Urothelium cell line (cell line): Measurements from ENCODE around the gene FZD7.
A peak's percentile ranks its signal among the peaks of the same experiment; 100 is the strongest.

Experiments
- DNase-seq: peaks from one replicate; pipeline ENCODE4 v3.0.0; 2011; ENCODE audit warnings: low spot score, mixed read lengths
- FAIRE-seq: peaks from 2 replicates; lab custom pipeline; 2011; peaks lifted over from hg19 to GRCh38; lab: Jason Lieb, UNC

Gene FZD7

DNA sequence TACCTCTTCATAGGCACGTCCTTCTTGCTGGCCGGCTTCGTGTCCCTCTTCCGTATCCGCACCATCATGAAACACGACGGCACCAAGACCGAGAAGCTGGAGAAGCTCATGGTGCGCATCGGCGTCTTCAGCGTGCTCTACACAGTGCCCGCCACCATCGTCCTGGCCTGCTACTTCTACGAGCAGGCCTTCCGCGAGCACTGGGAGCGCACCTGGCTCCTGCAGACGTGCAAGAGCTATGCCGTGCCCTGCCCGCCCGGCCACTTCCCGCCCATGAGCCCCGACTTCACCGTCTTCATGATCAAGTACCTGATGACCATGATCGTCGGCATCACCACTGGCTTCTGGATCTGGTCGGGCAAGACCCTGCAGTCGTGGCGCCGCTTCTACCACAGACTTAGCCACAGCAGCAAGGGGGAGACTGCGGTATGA, 2.3 kb downstream of the FZD7 start:
- FAIRE-seq (no peak), DNase-seq (no peak)

DNA sequence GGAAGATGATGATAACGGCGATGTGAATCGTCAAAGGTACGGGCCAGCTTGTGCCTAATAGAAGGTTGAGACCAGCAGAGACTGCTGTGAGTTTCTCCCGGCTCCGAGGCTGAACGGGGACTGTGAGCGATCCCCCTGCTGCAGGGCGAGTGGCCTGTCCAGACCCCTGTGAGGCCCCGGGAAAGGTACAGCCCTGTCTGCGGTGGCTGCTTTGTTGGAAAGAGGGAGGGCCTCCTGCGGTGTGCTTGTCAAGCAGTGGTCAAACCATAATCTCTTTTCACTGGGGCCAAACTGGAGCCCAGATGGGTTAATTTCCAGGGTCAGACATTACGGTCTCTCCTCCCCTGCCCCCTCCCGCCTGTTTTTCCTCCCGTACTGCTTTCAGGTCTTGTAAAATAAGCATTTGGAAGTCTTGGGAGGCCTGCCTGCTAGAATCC, 3.0 kb downstream of the FZD7 start:
- no peak for FAIRE-seq

DNA sequence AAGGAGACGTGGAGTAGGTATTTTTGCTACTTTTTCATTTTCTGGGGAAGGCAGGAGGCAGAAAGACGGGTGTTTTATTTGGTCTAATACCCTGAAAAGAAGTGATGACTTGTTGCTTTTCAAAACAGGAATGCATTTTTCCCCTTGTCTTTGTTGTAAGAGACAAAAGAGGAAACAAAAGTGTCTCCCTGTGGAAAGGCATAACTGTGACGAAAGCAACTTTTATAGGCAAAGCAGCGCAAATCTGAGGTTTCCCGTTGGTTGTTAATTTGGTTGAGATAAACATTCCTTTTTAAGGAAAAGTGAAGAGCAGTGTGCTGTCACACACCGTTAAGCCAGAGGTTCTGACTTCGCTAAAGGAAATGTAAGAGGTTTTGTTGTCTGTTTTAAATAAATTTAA, 3.4 kb downstream of the FZD7 start:
- DNase-seq (no peak), FAIRE-seq (no peak)

More for the DNA sequence above, 3.0 kb downstream of the FZD7 start:
- no peak for DNase-seq

DNA sequence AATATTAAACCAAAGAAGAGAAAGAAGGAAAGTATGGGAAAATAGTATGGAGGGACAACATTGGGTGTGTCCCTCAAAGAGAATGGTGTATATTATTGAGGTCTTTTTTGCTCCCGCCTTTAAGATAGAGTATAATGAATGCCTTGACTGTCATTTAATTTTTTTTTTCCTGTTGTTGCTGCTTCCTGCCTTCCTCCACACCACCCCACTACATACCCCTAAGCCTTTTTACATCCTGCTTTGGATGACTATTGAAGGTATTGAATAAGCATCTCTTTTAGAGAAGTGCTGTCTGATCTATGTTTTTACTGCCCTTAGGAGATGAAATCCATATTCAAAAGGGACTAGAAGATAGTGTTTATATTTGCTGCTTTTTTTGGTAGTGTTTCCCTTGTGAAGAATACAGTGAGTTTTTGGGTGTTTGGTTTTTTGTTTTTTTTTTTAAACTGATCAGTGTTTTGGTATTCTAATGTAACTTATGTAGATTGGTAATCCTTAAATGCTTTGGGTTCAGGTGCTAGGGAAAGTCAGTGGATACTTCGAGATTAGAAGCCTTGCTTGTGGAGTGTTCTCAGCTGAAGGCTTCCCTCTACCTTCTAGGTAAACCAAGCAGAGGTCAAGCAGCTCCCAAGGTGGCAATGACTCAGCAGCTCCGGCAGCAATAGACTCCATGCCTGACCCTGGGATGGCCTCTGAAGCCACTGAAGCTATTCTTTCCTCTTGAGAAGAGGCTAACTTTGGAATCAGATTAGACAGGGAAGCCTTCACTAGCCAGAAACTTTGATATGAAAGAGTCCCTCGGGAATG, 5.0 kb downstream of the FZD7 start:
- DNase-seq (peak; percentile 45), FAIRE-seq (peak; percentile 17)

DNA sequence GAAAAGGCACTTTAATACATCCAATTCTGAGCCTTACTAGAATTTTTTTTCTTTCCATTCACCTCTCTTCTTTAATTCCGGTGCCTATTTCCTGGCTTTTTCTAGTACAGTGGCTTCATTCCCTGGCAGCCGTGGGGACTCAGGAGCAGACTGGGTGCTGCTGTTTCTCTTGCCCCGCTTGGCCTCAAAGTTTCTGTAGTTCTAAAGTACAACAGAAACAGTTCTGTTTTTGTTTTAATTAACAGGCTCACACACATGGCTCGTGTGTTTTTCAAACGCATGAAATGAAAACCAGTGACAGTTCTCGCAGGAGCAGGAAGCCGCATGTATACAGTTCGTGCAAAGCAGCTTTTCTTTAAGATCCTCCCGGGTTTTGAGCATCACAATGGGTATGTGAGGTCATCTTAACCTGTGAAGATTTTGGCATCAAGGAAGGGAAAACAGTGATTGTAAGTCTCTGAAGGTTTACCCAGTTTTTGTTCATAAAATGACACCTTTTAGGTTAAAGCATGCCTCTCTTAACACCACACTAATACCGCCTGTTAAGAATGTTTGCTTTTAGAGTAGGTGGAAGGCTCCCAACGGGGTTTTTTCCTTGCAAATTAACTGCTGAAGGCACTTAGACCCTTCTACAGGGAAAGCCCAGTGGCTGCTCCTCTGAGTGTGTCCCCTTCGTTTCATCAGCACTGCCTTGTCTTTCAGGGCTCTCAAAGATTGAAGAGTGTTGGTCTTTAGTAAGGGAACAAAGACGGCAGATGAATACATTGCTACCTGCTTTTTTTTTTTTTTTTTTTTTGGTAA, 5.8 kb downstream of the FZD7 start:
- DNase-seq = no peak
- no peak for FAIRE-seq

DNA sequence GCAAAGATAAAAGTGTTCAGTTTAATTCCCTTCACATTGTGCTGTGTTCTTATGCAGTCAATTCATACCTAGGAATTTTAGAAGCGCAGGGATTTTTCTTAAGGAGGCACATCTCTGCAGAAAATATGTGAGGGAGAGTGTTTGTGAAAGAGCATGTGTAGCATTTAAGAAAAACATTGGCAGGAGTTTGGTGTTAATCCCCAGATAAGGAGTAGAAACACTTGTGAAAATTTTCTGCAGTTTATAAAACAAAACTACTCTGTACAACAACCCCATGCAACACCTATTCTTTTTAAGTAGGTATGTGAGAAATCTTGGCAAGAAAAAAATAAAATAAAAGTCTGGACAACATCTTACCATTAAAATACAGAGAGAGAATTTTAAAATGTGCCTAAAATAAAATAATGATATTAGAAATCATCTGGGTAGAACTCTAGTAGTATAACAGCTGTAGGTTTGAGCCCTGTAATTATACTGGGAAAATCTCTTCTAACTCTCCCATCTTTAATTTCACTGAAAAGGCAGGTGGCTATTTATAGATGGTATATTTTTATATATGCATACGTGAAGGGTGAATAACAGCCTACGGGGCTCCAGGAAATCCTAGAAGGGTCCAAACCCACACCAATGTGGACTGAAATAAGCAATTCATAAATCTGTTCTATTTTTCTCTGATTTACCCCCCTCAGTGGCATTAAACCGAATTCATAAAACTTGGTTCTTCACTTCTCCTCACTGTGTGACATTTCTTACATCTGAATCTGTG, 6.6 kb downstream of the FZD7 start:
- no peak for DNase-seq
- no peak for FAIRE-seq

DNA sequence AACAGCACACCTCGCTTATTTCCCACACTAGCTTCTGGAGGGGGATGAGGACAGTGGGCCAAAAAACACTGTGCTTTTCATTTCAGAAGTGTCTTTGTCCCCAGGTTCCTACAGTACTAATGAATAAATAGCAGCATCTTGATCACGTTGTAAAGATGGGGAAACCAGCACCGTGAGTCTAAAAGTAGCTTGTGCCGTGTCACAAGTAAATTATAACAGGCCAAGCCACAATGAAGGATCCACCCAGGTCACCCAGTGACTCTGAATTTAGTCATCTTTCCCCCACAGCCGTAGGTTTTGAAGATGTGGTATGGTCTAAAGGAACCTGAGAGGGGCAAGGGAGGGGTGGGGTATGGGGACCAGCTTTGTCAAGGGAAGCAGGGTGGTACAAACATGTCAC, 8.8 kb downstream of the FZD7 start:
- DNase-seq (no peak), FAIRE-seq (no peak)

DNA sequence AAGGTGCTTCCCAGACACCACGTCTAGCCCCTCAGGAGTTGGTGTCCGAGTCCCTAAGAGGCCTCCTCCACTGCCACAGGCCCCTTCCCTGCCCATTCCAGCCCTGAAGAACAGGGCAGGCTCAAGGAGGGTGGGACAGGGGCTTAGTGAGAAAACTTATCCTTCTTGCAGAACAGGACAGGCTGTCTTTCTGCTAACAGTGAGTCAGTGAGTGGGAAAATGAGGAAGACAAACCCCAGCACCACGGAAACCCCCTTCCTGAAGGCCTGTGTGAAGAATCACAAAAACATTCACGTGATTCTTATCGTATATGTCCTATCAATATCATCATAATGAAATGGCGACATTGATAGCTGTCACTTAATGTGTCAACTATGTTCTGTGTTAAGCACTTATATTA, 9.8 kb downstream of the FZD7 start:
- DNase-seq (no peak), FAIRE-seq (no peak)

DNA sequence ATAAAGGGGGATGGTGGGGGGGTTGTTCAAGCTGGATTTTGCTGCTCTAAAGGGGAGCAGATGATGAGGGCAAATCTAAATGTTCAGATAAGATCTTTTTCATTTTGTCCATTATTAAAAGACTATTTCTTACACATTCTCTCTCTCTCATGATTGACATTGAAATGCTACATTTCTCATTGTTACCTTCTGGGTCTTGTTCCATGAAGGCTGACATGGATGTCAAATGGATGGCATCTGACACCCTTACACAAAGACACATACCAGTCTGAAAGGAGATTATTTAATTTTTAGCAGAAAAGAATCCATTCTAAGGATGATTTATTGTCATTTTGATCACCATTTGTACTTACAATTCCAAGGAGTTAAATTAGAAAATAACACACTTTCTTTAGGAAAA, 11.1 kb downstream of the FZD7 start:
- DNase-seq (no peak), FAIRE-seq (no peak)

DNA sequence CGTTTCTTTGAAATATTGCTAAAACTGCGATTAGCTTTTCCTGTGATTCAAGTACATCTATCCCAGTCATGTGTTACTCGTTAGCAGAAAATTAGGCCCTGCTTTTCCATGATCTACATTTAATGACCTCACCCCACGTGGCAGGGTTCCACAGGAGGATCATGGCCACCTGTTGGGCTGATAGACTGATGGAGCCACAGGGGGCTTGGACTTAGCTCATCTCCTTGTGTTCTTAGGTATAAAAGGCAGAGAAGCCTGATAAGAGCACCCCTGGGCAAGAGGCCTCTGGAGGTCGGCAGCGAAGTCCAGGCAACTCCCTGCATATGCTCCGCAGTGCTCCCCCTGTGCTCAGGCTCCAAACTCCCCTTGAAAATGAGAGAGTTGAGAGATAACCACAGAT, 12.9 kb downstream of the FZD7 start:
- FAIRE-seq (no peak), DNase-seq (no peak)

DNA sequence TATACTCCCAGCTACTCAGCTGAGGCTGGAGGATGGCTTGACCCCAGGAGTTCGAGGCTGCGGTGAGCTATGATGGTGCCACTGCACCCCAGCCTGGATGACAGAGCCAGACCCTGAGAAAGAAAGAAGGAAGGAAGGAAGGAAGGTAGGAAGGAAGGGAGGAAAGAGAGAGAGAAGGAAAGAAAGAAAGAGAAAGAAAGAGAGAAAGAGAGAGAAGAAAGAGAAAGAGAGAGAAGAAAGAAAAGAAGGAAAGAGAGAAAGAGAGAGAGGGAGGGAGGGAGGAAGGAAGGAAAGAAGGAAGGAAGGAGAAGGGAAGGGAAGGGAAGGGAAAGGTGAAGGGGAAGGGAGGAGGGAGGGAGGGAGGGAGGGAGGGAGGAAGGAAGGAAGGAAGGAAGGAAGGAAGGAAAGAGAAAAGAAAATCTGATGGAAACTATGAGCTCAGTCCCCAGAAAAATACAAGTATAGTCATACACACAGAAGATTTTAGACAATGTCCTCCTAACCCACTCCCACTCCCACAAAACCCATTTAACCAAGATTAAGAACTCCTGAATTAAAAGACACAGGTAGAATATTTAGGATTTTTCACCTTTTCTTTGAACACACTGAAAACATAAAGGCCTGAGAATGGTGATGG, 15.6 kb downstream of the FZD7 start:
- FAIRE-seq = no peak
- DNase-seq = no peak

DNA sequence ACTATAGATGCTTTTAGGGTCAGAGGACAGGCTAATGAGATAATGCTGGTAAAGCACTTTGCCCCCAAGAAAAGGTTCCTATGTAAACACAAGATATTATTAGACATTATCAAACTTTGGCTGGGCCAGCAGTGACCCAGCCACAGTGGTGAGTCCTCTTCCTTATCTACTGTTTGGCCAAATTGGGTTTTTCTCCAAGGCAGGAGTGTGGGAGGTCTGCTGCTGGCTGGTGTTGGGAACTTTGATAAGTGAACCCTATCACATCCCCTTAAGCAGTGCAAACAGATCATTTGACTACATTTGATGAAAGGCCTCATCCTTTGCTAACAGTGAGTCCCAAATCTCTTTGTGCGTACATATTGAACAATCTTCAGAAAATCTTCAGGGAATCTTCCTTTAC, 16.2 kb downstream of the FZD7 start:
- FAIRE-seq (no peak), DNase-seq (no peak)

DNA sequence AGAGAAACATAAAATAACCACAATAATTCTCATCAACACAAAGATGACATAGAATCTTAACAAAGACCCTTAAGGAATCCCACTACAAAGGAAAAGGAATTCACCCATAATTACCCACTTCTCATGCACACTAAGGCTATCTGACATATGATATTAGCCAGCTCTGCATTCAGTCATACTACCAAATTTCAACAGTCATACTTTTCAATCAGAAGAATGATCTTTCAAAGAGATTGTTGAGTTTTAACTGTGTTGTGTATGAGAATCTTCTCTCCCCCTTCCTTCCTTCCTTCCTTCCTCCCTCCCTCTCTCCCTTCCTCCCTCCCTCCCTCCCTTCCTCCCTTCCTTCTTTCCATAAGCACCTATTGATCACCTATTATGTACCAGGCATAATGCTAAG, 17.0 kb downstream of the FZD7 start:
- no peak for DNase-seq
- no peak for FAIRE-seq

DNA sequence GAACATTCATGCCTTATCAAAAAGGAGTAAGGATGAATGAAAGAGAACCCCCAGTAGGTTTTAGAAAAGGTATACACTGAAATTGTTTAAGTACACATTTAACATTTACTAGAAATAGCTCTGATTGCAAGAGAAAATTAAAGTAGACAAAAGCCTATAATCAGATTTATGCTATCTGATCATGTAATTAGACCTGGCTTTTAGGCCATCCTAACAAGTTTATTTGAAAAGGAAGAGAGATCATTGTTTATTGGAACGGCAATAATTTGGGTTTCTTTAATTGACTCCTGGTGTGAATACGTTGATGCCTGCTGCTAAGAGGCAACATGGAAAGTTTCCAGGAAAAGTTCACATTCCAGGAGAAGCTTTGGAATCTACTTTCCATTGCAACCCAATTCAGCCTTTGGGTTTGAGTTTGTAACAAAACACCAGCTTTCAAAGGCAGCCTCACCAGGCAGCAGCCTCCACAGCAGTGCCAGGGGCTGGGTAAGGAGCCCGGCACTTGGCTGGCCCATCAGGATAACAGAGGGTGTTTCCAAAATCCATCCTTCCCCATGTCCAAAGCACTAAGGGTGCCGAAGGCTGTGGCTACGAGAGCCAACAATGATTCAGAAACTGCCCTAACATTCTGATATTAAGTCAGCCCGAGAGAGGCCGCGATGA, 18.0 kb downstream of the FZD7 start:
- no peak for DNase-seq
- no peak for FAIRE-seq

DNA sequence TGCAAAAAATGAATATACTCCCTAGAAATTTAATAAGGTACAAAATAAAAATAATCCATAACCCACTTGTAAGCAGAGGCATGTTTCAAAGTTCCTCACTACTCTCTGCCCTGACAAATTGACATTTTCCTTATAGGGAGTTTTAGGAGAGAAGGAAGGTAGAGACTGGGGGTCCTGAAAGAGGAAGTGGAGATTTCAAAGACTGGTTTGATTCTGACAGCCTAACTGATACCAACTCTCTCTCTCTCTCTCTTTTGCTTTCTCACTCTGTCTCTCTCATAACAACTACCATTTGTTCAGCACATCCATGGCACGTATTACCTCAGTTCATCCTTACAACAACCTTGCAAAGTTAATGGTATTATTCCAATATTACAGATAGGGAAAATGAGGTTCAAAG, 18.6 kb downstream of the FZD7 start:
- no peak for FAIRE-seq
- DNase-seq = no peak

DNA sequence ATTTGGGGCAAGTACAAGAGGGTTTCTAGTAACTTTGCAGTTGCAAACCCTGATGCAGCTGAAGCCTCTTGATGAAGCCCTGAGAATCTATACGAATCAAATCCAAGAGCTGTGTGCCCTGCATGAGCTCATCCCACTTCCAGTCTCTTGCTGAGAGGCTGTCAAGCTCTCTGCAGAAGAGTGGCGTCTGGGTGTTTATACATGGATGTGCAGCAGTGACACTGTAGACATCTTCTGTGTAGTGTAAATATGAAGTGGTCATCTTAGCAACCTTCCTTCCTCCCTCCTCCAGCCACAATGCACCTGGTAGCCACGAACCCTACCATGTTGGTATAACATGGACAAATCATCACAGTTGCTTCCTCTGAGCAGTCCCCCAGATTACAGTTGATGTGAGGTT, 21.0 kb downstream of the FZD7 start:
- DNase-seq (no peak), FAIRE-seq (no peak)

DNA sequence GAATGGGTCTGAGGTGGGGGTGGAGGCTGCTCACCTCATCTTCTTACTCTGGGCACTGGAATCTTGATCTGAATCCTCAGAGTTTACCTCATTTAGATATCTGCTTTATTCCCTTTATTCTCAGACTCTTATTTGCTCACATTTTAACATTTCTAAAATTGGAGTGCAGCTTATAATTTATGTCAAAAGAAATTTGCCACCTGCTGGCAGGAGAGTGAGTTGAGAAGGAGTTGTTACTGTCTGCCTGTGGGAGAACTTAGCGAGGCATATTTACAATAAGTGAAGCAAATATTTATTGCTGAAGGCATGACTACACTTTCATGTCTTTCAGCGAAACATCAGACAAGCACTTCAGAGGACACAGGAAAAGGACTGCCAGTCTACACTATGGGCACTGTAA, 23.0 kb downstream of the FZD7 start:
- no peak for FAIRE-seq
- no peak for DNase-seq

DNA sequence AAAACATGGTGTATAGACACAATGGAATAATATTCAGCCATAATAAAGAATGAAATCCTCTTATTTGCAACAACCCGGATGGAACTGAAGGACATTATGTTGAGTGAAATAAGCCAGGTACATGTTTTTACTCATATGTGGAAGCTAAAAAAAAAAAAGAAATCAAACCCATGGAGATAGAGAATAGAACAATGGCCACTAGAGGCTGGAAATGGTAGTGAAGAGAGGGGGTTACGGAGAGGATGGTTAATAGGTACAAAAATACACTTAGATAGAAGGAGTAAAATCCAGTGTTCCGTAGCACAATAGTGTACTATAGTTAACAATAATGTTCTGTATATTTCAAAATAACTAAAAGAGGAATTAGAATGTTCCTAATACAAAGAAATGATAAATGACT, 26.6 kb downstream of the FZD7 start:
- FAIRE-seq (no peak), DNase-seq (no peak)

DNA sequence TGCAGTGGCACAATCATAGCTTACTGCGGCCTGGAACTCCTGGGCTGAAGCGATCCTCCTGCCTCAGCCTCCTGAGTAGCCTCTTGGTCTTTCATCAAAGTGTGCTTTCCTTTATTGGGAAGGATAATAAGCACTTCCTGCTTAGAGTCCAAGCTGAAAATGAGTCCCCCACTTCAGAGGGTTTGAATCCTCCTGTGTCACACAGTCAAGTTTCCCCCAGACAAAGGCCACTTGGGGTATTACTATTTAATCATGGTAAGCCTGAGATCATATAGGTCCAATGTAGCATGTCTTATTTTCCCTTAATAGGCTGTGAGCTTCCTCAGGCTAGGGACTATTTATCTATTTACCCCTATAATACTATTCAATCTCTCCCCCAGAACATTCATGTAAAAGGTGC, 28.0 kb downstream of the FZD7 start:
- DNase-seq (no peak), FAIRE-seq (no peak)

DNA sequence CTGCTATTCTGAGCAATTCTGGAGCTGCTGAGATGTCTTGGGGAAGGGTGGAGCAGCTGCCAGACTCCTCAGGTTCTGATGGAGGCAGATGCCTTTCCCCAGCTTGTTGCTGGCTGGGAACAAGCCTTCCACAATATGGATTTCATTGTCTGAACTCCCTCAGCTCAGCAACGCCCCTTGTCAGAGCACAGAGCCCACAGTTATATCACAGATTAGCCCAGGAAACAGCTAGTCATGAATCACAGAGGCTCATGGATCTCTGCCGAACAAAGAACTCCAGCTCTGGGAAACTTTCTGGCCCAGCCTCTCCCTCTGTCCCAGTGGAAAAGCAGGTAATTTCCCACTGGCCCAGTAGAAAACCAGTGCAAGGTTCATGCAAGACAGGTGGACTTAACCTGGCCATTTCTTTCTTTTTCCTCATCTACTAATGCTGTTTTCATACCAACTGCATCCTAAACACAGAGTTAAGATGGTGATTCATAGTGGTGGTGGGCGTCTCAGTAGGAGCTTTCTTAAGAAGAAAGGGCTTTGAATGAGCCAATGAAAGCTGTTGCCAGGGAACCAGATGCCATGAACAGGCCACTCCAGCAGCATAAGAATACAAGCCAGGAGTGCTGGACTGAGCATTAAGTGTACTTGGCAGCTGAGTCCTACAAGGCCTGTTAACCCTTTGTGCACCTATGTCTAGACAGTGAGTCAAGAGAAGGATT, 30.7 kb downstream of the FZD7 start:
- peak; percentile 41 for DNase-seq
- FAIRE-seq = no peak
